ENCODE measurements around the gene VPS26A.

DNA sequence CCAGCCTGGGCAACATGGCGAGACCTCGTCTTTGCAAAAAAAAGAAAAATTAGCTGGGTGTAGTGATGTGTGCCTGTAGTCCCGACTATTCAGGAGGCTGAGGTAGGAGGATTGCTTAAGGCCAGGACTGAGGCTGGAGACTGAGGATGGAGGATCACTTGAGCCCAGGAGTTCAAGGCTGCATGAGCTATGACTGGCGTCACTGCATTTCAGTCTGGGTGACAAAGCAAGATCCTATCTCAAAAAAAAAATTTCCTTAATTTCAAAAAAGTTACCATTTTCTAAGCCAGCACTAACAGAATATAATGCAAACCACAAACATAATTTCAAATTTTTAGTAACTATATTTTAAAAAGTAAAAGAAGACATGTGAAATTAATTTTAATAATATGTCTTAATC is 49.4 kb upstream of the VPS26A start:
- TF ChIP-seq, protein P1, sequence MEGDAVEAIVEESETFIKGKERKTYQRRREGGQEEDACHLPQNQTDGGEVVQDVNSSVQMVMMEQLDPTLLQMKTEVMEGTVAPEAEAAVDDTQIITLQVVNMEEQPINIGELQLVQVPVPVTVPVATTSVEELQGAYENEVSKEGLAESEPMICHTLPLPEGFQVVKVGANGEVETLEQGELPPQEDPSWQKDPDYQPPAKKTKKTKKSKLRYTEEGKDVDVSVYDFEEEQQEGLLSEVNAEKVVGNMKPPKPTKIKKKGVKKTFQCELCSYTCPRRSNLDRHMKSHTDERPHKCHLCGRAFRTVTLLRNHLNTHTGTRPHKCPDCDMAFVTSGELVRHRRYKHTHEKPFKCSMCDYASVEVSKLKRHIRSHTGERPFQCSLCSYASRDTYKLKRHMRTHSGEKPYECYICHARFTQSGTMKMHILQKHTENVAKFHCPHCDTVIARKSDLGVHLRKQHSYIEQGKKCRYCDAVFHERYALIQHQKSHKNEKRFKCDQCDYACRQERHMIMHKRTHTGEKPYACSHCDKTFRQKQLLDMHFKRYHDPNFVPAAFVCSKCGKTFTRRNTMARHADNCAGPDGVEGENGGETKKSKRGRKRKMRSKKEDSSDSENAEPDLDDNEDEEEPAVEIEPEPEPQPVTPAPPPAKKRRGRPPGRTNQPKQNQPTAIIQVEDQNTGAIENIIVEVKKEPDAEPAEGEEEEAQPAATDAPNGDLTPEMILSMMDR (IDR thresholded peaks at IDR 0.05): no peak
- TF ChIP-seq, protein P2, sequence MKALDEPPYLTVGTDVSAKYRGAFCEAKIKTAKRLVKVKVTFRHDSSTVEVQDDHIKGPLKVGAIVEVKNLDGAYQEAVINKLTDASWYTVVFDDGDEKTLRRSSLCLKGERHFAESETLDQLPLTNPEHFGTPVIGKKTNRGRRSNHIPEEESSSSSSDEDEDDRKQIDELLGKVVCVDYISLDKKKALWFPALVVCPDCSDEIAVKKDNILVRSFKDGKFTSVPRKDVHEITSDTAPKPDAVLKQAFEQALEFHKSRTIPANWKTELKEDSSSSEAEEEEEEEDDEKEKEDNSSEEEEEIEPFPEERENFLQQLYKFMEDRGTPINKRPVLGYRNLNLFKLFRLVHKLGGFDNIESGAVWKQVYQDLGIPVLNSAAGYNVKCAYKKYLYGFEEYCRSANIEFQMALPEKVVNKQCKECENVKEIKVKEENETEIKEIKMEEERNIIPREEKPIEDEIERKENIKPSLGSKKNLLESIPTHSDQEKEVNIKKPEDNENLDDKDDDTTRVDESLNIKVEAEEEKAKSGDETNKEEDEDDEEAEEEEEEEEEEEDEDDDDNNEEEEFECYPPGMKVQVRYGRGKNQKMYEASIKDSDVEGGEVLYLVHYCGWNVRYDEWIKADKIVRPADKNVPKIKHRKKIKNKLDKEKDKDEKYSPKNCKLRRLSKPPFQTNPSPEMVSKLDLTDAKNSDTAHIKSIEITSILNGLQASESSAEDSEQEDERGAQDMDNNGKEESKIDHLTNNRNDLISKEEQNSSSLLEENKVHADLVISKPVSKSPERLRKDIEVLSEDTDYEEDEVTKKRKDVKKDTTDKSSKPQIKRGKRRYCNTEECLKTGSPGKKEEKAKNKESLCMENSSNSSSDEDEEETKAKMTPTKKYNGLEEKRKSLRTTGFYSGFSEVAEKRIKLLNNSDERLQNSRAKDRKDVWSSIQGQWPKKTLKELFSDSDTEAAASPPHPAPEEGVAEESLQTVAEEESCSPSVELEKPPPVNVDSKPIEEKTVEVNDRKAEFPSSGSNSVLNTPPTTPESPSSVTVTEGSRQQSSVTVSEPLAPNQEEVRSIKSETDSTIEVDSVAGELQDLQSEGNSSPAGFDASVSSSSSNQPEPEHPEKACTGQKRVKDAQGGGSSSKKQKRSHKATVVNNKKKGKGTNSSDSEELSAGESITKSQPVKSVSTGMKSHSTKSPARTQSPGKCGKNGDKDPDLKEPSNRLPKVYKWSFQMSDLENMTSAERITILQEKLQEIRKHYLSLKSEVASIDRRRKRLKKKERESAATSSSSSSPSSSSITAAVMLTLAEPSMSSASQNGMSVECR (CRISPR knock-in tag; IDR thresholded peaks at IDR 0.05; ENCODE audit: borderline replicate concordance): no peak
- no peak for TF ChIP-seq ETV6 (CRISPR knock-in tag; IDR thresholded peaks at IDR 0.05)
- TF ChIP-seq, protein P3, sequence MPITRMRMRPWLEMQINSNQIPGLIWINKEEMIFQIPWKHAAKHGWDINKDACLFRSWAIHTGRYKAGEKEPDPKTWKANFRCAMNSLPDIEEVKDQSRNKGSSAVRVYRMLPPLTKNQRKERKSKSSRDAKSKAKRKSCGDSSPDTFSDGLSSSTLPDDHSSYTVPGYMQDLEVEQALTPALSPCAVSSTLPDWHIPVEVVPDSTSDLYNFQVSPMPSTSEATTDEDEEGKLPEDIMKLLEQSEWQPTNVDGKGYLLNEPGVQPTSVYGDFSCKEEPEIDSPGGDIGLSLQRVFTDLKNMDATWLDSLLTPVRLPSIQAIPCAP (CRISPR knock-in tag; IDR thresholded peaks at IDR 0.05): no peak
- no peak for TF ChIP-seq PRRX2 (CRISPR knock-in tag; IDR thresholded peaks at IDR 0.05)
